ENCODE measurements around the gene AQP12B. TPM values are rescaled to one million over a fixed set of nuclear protein-coding genes. Genes with fewer than 3 reads are reported as not detected.
"Not testable (repeated sequence)": the region's sequence is repeated elsewhere in the genome, so short reads cannot be mapped to it uniquely, and the experiment has no call there.

Gene AQP12B
- total RNA-seq, 2 donors from 2014 or later: not detected

DNA sequence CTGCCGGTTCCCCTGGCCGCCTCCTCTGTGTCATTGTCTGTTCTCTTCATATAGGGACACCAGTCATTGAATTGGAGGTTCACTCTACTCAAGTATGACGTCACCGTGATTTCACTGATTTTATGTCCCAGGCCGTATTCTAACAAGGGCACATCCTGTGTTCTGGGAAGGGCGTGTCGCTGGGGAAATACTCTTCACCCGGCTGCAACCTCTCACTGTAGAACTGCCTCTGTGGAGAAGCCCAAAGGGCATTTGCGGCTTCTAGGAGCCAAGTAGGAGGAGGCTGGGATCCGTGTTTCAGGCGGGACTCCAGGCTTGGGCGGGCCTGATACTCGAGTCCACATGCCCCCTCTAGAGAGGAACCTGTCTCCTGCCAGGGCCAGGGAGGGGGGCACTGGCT lies 13.8 kb upstream of the AQP12B start:
- not testable (repeated sequence) for H3K9me3 ChIP-seq; ATAC-seq (ENCODE audit: insufficient number of reproducible peaks, low FRiP score, low read depth); DNase-seq (ENCODE audit: low spot score)

DNA sequence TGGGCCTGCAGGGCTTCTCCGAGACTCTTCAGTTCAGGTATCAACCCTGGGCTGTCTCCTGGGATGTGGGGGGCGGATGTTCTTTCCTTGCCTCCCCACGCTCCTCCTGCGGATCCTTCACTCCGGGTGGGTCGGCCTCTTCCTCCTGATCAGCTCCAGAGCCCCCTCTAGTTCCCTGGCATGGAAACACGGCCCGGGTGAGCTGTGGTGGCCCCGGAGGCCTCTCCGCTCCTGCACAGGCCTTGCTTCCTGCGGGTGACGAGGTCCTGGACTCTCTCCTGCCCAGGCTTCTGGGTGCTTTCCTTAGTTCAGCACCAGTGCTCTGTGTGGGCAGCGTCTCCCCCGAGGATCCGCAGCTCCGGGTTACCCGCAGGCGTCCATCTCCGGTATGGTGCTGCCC lies 12.9 kb upstream of the AQP12B start:
- H3K36me3 ChIP-seq; H3K27ac ChIP-seq; H3K4me3 ChIP-seq; ATAC-seq (ENCODE audit: insufficient number of reproducible peaks, low FRiP score, low read depth); H3K27me3 ChIP-seq (replicated peaks; ENCODE audit: insufficient read depth); DNase-seq (ENCODE audit: low spot score); H3K4me1 ChIP-seq (ENCODE audit: control insufficient read depth in 1 of 2, low read depth in 2 of 2); H3K9me3 ChIP-seq: not testable (repeated sequence)

More for the DNA sequence above, 13.8 kb upstream of the AQP12B start:
- H3K27me3 ChIP-seq (replicated peaks; ENCODE audit: insufficient read depth); H3K4me3 ChIP-seq; H3K4me1 ChIP-seq (ENCODE audit: control insufficient read depth in 1 of 2, low read depth in 2 of 2); H3K36me3 ChIP-seq; H3K27ac ChIP-seq: not testable (repeated sequence)

DNA sequence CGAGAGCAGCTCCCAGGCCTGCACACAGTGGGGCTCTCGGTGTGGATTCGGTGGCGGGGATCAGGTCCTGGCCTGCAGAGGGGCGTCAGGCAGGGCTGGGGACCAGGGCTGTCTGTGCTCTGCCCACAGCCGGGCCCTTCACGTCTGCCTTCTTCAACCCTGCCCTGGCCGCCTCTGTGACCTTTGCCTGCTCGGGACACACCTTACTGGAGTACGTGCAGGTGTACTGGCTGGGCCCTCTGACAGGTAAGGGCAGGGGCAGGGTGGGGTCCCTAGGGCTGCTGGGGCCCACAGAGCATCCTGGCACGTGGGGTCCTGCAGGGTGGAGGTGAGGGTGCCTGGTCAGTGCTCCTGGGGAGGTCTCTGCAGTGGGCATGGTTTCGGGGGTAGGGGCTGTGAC lies 11.6 kb upstream of the AQP12B start:
- not testable (repeated sequence) for H3K9me3 ChIP-seq; H3K4me3 ChIP-seq; H3K4me1 ChIP-seq (ENCODE audit: control insufficient read depth in 1 of 2, low read depth in 2 of 2); H3K27ac ChIP-seq; H3K36me3 ChIP-seq; DNase-seq (ENCODE audit: low spot score); ATAC-seq (ENCODE audit: insufficient number of reproducible peaks, low FRiP score, low read depth); H3K27me3 ChIP-seq (replicated peaks; ENCODE audit: insufficient read depth)

DNA sequence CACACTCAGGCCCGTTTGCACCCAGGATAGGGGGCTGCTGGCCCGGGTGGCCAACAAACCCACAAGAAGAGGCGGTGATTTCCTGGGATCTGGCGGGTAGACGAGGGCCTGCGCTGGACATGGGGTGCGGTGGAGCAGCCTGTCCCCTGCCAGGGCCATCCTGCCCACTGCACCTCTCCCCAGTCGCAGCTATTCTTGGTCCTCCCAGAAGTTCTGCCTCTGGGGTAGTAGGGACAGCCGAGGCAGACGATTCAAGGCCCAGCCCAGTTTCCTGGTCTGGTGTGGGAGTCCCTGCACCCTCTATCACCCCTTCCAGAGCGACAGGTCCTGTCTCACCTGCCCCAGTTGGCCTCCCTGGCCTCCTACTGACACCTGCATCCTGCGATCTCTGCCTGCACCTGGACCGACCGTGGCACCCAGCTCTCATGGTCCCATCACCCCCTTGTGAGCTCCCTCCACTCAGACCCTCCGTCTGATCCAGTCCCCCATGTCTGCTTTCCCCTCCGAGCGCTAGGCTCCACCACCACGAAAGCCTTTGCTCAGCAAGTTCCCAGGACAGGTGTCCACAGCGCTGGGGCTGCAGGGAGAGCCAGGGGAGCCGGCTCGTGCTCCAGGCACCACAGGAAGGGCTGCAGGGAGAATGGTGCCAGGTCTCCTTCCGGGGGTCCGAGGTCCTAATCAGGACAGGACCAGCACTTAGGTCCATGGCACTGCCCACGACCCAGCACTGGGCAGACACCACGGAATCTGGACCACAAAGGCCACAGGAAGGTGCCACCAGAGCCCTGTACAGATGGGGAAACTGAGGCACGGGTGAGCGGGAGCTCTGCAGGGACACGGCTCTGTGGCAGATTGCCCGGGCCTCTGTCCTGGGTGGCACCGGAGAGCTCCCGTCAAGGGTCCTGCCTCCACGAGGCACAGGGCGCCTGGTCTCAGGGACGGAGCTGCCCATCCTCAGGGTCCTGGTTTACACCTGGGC lies 10.2 kb upstream of the AQP12B start:
- H3K4me1 ChIP-seq (ENCODE audit: control insufficient read depth in 1 of 2, low read depth in 2 of 2); ATAC-seq (ENCODE audit: insufficient number of reproducible peaks, low FRiP score, low read depth); H3K36me3 ChIP-seq; H3K27ac ChIP-seq; H3K27me3 ChIP-seq (replicated peaks; ENCODE audit: insufficient read depth); DNase-seq (ENCODE audit: low spot score); H3K4me3 ChIP-seq; H3K9me3 ChIP-seq: not testable (repeated sequence)

DNA sequence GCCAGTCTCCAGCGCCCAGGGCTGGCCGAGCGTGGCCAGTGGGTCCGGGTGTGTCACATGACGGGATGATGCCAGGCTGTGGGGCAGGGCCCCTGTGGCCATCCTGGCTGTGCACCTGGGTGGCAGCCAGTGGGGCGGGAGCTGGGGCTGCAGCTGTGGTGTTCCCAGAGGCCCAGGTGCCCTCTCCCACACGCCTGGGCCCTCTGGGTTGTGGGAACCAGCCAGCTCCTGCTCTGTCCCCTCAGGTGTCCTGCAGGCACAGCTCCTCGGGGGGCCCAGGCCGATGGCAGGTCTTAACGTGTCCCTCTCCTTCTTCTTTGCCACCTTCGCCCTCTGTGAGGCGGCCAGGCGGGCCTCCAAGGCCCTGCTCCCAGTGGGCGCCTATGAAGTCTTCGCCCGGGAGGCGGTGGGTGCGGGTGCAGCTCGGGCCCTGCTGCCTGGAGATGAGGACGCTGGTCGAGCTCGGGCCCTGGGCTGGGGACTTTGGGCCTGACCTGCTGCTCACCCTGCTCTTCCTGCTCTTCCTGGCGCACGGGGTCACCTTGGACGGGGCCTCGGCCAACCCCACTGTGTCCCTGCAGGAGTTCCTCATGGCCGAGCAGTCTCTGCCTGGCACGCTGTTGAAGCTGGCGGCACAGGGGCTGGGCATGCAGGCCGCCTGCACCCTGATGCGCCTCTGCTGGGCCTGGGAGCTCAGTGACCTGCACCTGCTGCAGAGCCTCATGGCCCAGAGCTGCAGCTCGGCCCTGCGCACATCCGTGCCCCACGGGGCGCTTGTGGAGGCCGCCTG lies 9.1 kb upstream of the AQP12B start, which contains the start of gene AQP12A:
TSS of gene AQP12A (plus strand) at position 236 of the 790 bp plus-strand sequence. CDS start at position 284, 48 bp downstream.
- not testable (repeated sequence) for H3K4me3 ChIP-seq; DNase-seq (ENCODE audit: low spot score)

DNA sequence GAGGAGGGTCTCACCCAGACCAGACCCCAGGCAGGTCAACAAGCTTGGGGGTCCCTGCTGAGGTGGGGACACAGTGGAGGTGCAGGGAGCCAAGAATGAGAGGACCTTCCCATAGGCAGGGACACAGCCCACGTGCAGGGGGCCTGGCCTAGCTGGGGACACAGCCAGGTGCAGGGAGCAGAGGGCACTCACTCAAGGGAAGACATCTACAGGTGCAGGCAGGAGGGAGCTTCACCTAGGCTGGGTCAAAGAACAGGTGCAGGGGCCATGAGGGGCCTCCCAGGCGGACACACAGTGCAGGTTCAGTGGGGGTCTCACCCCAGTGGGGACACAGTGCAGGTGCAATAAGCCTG lies 8.4 kb upstream of the AQP12B start:
- H3K36me3 ChIP-seq; H3K4me1 ChIP-seq (ENCODE audit: control insufficient read depth in 1 of 2, low read depth in 2 of 2); DNase-seq (ENCODE audit: low spot score): not testable (repeated sequence)

More for the DNA sequence above, 9.1 kb upstream of the AQP12B start, which contains the start of gene AQP12A:
- H3K36me3 ChIP-seq; H3K9me3 ChIP-seq; ATAC-seq (ENCODE audit: insufficient number of reproducible peaks, low FRiP score, low read depth); H3K27me3 ChIP-seq (replicated peaks; ENCODE audit: insufficient read depth); H3K4me1 ChIP-seq (ENCODE audit: control insufficient read depth in 1 of 2, low read depth in 2 of 2); H3K27ac ChIP-seq: not testable (repeated sequence)

DNA sequence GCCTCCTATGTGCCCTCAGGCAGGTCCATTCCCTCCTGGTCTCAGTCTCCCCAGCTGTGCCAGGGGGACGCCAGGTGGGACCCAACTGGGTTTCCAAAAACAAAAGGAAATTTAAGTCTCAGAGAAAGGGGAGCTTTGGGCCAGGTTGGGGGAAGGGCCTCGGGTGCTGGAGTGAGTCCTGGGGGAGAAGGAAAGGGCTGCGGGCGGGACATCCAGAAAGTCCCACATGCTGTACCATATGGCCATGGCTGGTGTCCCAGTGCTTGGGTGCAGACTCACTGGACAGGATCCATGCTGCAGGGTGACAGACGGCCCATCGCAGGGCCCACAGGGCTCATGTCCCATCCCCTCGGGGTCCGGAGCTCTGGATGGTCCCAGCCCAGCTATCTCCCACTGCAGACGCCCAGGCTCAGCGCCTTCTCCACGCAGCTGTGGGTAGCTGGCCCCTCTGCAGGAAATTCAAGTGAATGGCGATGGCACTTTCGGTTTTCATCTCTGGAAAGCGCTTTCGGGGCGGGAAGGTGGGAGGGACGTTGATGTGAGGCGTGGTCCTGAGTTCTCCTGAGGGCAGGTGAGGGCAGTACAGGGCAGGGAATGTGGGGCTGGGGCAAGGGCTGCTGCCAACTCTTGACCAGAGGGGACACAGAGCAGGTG lies 7.9 kb upstream of the AQP12B start:
- DNase-seq (ENCODE audit: low spot score); H3K27me3 ChIP-seq (replicated peaks; ENCODE audit: insufficient read depth); H3K27ac ChIP-seq; H3K36me3 ChIP-seq; H3K4me3 ChIP-seq; H3K9me3 ChIP-seq; ATAC-seq (ENCODE audit: insufficient number of reproducible peaks, low FRiP score, low read depth); H3K4me1 ChIP-seq (ENCODE audit: control insufficient read depth in 1 of 2, low read depth in 2 of 2): not testable (repeated sequence)

More for the DNA sequence above, 8.4 kb upstream of the AQP12B start:
- not testable (repeated sequence) for H3K27ac ChIP-seq; H3K4me3 ChIP-seq; ATAC-seq (ENCODE audit: insufficient number of reproducible peaks, low FRiP score, low read depth); H3K9me3 ChIP-seq; H3K27me3 ChIP-seq (replicated peaks; ENCODE audit: insufficient read depth)

DNA sequence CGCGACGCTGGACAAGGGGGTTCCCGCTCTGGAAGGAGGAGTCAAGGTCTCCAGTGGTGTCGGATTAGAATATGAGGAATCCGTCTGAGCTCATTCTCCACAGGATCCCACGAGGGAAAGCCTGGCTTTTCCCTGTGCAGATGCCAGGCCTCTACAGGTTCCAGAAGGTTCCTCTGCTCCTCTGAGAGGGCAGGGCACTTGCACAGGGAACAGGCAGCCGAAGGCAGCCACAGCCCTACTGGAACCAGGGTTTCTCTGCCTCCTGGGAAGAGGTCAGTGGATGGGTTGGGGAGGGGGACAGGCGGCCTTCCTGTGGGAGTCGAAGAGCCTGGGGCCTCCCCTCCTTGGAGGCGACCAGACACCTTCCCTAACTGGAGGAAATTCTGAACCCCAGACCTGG lies 7.3 kb upstream of the AQP12B start:
- H3K4me3 ChIP-seq: no peak overlapping the region
- H3K27ac ChIP-seq: no peak overlapping the region
- TF ChIP-seq, protein P1, sequence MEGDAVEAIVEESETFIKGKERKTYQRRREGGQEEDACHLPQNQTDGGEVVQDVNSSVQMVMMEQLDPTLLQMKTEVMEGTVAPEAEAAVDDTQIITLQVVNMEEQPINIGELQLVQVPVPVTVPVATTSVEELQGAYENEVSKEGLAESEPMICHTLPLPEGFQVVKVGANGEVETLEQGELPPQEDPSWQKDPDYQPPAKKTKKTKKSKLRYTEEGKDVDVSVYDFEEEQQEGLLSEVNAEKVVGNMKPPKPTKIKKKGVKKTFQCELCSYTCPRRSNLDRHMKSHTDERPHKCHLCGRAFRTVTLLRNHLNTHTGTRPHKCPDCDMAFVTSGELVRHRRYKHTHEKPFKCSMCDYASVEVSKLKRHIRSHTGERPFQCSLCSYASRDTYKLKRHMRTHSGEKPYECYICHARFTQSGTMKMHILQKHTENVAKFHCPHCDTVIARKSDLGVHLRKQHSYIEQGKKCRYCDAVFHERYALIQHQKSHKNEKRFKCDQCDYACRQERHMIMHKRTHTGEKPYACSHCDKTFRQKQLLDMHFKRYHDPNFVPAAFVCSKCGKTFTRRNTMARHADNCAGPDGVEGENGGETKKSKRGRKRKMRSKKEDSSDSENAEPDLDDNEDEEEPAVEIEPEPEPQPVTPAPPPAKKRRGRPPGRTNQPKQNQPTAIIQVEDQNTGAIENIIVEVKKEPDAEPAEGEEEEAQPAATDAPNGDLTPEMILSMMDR (IDR thresholded peaks at IDR 0.05): no peak
- H3K27me3 ChIP-seq (replicated peaks; ENCODE audit: insufficient read depth): no peaks in the 10 kb centered on the region
- ATAC-seq (ENCODE audit: insufficient number of reproducible peaks, low FRiP score, low read depth): no peak
- H3K36me3 ChIP-seq: no peaks in the 10 kb centered on the region
- H3K9me3 ChIP-seq: no peaks in the 10 kb centered on the region
- no peak for DNase-seq (ENCODE audit: low spot score)
- no peaks in the 10 kb centered on the region for H3K4me1 ChIP-seq (ENCODE audit: control insufficient read depth in 1 of 2, low read depth in 2 of 2)

Data from thoracic aorta (tissue), 2 donors.